GM18517 (cell line): Measurements from ENCODE around the gene TIMM44.
"Not testable (repeated sequence)": the region's sequence is repeated elsewhere in the genome, so short reads cannot be mapped to it uniquely, and the experiment has no call there.

Experiments used
- ATAC-seq: cut with Tn5 transposase; IDR thresholded peaks from one replicate; pipeline ENCODE4 v1.9.1; 2021; ENCODE audit warnings: mild to moderate bottlenecking, moderate library complexity; ENCODE audit not compliant: unreplicated experiment

Gene TIMM44

DNA sequence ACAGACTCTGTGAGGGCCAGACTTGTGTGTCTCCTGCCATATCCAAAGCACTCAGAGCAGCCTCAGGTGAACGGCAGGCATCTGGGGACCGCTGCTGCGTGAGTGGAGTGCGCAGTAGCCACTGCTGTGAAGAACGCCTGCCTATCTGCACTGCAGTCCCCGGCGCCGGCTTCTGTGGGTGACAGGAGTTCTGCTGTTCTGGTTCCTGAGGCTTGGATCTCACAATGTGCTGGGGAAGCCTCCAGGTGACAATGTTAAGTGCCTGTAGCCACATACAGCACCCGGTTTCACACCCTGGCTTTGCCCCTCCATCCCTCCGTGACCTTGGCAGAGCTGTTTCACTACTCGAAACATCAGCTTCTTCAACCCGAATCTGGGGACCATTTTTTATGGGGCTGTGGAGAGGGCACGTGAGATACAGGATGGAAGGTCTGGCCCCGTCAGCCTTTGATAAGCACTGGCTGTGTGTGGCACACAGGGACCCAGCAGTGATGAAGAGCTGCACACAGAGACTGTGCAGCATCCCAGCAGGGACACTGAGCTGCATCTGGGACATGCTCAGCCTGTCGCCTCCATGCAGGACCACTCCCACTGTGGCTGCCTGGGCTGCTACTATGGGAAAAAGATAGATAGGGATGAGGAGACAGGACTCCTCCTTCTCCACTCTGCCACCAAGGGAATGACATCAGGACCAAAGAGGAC, 33.7 kb upstream of the TIMM44 start:
- no peak for ATAC-seq

GRCh38 chr19:7976461-7976860, 33.0 kb upstream of the TIMM44 start:
- no peak for ATAC-seq

DNA sequence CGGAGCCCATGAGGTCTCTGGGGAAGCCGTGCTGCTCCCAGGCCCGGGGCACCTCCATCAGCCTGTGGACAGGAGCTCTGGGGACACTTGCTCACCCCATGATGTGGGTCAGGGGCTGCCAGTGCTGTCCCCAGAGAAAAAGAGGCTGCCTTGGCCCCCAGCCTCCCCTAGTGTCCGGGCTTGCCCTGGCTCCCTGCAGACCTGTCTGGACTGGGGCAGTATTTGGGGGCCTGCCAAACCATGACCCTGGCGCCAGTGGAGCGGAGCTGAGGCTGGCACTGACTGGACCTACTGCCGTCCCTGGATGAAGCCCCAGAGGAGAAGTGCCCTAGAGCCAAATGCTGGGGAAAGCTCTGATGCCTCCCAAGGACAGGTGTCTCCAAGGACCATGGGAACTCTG, 31.6 kb upstream of the TIMM44 start:
- ATAC-seq = no peak

- no peak for ATAC-seq
These were observed 30.4 kb upstream of the TIMM44 start for GRCh38 chr19:7973883-7974282.

- no peak for ATAC-seq
These were observed 28.4 kb upstream of the TIMM44 start for GRCh38 chr19:7971553-7972520.

DNA sequence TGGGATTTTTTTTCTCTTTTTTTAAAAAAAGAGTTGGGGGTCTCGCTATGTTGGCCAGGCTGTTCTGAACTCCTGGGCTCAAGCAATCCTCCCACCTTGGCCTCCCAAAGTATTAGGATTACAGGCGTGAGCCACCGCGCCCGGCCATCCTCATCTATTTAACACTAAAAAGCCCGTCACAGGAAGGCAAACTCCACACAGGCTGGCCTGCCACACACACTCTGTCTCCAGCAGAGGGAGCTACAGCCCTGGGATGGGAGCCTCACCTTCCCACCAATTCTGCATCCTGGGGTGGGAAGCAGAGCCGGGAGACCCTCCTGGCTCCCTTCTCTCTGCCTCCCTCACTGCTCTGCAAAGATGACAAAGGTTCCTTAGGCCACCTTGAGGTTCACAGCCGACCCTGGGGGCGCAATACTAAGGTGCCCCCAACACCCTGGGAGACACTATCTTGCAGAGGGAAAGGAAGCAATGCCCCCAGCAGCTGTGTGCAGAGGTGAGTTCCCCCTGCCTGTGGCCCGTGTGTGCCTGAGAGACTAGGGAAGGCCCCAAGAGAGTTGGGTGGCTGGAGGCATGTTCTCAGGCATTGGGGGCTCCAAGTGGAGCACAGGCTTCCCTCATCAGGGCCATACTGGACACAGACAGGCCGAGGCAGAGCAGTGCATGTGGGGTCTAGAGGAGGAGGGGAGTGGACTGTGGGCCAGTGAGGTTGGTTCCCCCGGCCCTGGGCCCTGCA, 27.4 kb upstream of the TIMM44 start:
- ATAC-seq = no peak

GRCh38 chr19:7969555-7969939, 26.1 kb upstream of the TIMM44 start:
- ATAC-seq = no peak

DNA sequence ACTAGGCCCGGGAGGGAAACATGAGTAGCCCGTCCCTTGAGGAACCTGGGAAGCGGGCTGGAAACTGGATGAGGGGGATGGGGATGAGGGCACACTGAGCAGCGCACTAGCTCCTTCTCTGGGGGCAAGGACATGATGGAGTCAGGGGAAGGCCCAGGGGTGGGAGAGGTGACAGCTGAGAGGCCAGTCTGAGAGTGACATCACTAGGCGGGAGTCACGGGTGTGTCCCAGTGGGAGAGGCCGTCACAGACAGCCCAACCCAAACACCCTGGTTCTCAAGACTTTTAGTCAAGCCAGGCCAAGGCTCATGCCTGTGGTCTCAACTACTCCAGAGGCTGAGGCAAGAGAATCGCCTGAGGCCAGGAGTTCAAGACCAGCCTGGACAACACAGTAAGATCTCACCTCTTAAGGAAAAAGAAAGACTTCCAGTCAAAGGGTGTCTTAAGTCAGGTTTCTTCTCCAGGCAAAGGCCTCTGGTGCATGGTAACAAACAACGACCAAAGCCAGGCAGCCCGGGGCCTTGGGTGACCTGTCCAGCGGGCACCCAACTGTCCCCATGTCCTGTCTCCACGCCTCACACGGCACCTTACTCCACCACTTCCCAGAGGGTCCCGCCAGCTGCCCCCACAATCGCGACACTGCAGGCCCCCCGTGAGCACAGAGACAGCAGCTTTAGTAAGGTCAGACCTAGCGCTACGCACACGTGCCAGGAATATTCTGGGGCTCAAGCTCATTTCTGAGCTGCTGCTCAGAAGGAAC, 25.5 kb upstream of the TIMM44 start:
- no peak for ATAC-seq

GRCh38 chr19:7968008-7968795, 24.7 kb upstream of the TIMM44 start:
- ATAC-seq = no peak

- no peak for ATAC-seq
These were observed 22.6 kb upstream of the TIMM44 start for GRCh38 chr19:7965921-7966665.

GRCh38 chr19:7965259-7965841, 21.9 kb upstream of the TIMM44 start:
- ATAC-seq = no peak

- no peak for ATAC-seq
These were observed 20.1 kb upstream of the TIMM44 start for GRCh38 chr19:7963566-7963965.

DNA sequence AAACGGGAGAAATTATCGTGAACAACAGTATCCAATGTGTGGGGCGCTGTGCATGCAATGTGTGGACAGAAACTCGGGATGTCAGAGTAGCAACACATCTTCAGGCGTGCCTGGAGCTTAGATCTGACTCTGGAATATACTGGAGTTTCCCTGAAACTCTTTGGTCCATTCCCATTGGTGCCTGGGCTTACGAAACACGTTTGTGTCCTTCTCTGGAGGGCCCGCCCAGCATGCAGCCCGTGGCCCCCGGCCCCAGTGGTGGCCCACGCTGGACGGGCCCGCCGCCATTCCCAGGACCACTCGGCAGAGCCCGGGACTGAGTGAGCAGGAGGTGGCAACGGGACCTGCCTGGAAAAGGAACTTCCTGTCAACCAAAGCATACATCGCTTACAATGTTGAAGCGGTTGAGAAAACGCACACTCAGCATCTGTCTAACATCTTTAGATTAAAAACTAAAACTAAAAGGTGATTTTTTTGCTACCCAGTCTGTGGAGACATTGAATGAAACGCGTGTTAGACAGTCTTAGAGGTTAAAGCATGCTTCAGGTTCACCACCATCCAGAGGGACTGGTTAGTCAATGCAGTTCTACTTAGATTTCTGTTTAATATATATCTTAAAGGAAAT, 19.3 kb upstream of the TIMM44 start:
- ATAC-seq = no peak

DNA sequence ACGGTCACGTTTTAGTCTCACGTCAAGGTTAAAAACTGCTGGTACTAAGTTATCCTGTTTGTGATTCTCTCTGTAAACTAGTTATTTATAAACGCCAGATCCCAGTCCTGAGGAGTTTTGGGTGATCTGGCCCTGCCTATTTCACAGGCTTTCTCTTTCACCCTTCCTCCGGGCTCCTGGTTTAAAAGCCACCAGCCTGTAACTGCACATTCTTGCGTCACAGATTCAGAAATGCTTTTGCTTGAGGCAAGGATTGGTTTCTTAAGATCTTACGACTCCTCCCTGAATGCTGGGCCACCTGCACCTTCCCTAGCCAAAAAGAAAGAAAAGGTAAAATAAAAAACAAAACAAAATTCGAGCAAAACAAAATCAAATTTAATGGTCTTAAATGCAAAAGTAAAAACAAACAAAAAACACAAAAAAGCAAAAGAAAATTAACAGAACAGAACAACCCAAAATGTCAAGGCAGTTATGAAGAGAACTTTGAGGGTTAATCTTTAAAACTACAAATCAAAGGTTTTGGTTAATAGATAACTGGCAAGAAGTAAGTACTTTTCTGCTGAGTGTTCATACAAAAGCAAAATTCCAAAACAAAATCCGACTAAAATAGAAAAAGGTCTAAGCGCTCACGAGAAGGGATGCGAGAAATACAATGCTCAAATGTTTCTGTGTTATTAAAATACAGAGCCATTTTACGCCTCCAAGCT, 18.6 kb upstream of the TIMM44 start:
- ATAC-seq = no peak

GRCh38 chr19:7961082-7961481, 17.6 kb upstream of the TIMM44 start:
- ATAC-seq = not testable (repeated sequence)

DNA sequence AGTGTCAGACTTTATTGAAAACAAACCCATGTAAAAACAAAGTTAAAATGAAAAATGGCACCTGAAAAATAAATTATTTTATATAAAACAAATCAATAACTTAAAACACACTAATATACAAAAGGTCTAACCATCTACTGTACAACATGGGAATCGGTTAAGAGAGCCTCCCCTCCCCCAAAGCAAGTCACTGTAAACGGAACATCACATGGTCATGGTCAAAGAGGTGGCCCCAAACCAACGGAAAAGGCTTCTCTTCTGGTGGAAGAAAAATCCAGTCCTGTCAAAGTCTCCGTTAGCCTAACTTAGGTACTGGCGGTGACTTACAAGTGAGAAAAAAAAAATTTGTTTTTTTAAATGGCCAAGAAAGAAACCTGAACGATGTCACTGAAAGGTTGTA, 15.7 kb upstream of the TIMM44 start:
- no peak for ATAC-seq

DNA sequence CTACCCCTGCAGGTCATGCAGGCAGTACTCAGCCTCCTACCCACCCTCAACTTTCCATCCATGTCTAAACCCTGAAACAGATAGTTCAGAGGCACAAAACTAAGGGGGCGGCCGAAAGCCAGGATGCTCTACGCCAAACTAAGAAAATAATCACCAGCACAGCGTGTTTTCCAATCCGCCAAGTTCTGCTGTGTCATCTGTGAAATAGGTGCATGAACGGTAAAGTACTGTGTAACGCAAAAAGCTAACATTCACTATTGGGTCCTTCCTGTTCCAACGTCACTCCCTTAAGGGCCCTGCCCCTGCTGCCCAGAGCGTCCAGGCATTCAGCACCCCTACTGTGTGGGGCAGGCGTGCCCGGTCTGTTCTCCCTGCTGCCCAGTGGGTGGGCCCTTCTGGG, 12.2 kb upstream of the TIMM44 start:
- no peak for ATAC-seq

DNA sequence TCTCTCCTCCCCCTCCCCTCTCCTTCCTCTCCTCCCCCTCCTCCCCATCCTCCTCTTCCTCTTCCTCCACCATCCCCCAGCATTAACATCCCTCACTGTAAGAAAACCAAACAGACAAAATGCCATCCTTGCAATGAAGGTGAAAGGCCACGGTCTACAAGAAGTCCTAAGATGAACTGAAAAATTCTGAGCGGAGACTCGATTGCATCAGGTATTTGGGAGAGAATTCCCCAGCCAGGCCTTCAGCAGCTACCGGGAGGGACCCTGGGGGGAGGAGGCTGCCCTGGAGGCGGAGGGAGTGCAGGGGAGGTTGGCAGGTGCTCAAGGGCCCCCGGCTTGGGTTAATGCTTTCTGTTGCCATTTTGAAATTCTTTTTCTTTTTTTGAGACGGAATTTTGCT, 10.1 kb upstream of the TIMM44 start:
- no peak for ATAC-seq
